ENCODE data around the gene NR0B2.
"Not testable (repeated sequence)": the region's sequence is repeated elsewhere in the genome, so short reads cannot be mapped to it uniquely, and the experiment has no call there.

The NR0B2 gene

DNA sequence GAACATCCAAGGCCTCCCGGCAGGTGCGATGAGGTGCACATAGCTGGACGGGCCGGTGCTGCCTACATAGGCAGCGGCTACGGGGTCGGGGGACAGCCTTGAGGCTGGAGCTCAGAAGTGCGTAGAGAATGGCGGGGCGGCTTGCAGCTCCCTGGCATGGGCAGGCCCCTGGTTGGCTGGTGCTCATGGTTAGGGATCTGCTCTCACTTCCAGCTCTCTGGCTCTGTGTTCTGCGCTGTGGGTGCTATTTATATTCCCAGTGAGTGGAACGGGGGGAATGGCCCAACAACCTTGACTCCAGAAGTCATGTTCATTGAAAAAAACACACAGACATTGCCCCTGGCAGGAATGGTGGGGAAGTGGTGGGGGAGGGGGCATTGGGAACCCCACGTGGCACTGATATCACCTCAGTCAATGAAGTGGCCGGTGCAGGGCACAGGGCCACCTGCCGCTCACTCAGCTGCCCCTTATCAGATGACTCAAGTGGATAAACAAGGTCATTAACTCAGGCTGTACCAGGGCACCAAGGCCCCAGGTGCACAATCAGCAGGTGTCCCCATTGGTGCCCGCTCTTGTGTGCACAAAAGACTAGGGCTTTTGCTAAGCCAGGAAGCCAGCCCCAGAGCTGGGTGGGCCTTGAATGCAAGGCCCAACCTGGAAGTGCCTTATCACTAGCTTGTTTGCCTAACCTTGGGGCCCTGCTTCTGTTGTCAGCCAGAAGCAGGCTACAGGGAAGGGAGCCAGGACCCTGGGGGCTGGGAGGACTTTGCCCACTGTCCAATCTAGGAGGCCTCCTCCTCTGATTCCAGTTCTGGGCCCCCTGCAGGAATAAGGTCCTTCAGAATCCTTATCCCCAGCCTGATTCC, at the start of gene NR0B2:
NR0B2 (minus strand) TSS at position 222 of the 866 bp plus-strand sequence; CDS start at position 187, 35 bp downstream.
- no peak for DNase-seq

GRCh38 chr1:26961826-26962225, 48.1 kb upstream of the NR0B2 start:
- no peak for DNase-seq

DNA sequence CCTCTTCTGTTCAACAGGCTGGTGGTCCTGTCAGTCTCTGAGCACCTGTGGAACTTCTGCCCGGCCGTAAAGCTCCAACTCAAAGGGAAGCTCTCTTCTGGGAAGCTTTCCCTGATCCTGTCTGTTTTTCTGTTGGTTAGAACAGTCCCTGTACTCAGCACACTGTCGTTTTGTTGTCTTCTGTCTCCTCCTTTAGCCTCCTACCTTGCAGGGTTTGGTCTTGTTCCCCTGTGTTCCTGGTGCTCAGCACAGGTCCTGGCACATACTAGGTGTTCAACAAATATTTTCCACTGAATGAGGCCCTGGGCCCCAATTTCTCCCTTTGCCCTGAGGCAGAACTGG, 46.8 kb upstream of the NR0B2 start:
- DNase-seq, result no peak

- peak; percentile 47 to 50 for DNase-seq
These were observed 46.2 kb upstream of the NR0B2 start, which contains the start of gene KDF1 for GRCh38 chr1:26959722-26960624. Gene KDF1 (minus strand): TSS chr1:26960468. CDS start chr1:26952380, 8,088 bp downstream.

DNA sequence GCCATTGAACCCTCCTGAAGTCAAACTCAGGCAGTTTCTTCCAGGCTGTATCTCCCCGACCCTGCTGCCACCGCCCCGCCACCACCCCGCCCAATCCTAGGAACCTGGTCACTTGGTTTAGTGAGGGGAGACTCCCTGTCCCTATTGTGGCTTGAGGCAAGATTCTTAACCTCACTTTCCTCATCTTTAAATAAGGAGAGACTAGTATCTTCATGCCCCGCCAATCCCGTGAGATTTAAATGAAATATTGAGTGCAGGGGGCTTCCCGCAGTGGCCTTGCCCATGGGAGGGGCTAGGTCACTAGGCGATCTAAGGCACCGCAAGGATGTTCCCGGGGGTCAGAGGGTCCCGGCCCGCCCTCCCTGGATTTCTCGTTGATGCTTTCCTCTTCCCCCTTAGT, 45.5 kb upstream of the NR0B2 start:
- DNase-seq, result no peak

GRCh38 chr1:26957306-26957705, 43.5 kb upstream of the NR0B2 start:
- no peak for DNase-seq

DNA sequence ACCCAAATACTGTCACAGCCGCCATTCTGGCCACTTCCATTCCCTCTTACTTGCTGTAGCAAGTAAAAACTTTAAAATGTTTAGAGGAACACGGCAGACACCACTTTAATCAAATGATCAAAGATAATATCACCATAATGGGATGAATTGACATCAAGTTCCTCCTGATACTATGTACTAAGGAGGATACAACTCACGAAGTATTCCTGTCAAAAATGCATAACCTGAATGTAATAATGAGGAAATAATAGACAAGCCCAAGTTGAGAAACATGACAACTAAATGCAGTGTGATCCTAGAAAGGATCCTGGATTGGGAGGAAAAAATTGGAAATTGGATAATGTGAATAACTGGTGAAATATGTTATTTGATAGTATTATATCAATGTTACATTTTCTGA, 42.5 kb upstream of the NR0B2 start:
- DNase-seq, result no peak

GRCh38 chr1:26953374-26953773, 39.6 kb upstream of the NR0B2 start:
- no peak for DNase-seq

- DNase-seq, result no peak
These were observed 38.2 kb upstream of the NR0B2 start for GRCh38 chr1:26951821-26952497.

- DNase-seq, result no peak
These were observed 37.4 kb upstream of the NR0B2 start for GRCh38 chr1:26951216-26951615.

DNA sequence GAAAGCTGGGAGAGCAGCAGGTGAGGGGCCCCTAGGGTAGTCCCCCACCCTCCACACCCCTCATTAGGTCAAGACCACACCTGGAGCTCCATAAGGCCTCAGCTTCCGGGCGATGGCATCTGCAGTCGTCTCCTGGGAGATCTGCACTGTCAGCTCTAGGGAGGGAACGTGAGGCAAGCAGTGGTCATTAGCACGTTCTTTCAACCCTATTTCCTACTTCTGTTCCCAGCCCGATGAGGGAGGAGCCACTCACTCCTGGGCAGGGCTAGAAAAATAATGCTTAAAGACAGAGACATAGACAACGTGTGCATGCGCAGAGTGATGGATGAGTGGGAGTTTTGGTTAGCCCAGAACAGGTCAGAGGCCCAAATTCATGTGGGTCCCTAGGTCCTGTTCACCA, 36.8 kb upstream of the NR0B2 start:
- DNase-seq, result no peak

- DNase-seq, result no peak
These were observed 36.1 kb upstream of the NR0B2 start for GRCh38 chr1:26949926-26950319.

DNA sequence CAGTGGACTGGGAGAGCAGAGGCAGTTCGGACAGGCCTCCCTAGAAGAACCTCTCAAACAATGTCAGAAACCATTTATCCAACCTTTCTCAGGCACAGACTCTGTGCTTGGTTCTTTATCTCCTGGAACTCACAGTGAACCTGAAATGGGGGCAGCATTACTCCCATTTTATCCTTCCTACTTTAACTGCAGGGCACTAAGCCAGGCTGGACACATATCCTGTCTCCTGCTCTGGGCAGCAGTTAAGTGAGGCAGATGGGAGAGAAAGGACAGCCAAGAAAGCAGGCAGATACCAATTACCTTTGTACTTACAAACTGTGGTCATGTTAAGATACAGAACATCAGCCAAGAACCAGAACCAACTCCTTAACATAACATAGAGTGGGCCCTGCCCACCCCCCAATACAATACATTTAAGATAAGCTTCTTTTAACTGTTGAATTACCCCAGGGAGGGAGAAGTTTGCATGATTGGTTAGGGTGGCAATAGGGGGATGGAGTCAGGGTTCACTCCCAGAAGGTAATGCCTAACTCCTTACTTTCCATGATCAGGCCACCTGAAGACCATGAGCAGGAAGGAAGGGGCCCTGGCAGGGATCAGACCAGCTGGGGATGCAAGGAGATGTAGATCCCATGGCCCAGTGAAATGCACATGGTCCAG, 35.6 kb upstream of the NR0B2 start:
- no peak for DNase-seq

DNA sequence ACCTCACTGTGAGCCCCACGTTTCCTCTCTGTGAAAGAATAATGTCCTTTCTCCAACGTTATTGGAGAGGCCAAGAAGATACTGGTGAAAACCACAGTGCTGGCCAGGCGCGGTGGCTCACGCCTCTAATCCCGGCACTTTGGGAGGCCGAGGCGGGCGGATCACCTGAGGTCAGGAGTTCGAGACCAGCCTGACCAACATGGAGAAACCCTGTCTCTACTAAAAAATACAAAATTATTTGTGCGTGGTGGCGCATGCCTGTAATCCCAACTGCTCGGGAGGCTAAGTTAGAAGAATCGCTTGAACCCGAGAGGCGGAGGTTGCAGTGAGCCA, 34.9 kb upstream of the NR0B2 start:
- DNase-seq, result not testable (repeated sequence)

DNA sequence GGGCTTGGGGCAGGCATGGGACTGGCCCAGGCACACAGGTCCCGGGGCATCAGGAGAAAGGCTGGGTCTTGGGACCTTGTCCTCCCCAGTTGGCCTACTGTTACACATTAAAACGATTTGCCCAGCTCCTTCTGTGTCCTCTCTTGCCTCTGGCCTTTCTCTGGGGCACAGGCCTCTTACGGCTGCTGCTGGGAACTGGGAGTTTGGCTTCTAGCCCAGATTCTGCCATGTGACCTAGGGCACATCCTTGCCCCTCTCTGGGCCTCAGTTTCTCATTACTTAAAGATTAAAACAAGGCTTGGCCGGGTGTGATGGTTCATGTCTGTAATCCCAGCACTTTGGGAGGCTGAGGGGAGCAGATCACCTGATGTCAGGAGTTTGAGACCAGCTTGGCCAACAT, 32.5 kb upstream of the NR0B2 start:
- no peak for DNase-seq

DNA sequence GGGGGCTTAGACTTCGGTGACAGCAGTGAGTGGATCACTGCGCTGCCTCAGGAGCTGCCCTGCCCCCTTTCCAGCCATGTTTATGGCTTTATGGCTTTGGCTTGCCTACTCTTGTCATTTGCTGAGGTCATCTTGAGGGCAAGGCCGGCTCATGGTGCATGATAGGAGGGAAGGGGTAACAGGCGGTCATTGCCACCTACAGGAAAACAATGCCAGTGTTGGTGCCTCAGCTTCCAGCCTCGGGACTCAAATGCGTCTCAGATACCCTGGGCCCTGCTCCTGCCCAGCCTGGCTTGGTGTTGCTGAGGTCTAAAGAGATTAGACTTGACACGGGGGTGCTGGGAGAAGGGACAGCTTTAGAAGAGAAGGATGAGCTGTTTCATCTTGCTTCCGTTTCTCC, 32.0 kb upstream of the NR0B2 start:
- no peak for DNase-seq

DNA sequence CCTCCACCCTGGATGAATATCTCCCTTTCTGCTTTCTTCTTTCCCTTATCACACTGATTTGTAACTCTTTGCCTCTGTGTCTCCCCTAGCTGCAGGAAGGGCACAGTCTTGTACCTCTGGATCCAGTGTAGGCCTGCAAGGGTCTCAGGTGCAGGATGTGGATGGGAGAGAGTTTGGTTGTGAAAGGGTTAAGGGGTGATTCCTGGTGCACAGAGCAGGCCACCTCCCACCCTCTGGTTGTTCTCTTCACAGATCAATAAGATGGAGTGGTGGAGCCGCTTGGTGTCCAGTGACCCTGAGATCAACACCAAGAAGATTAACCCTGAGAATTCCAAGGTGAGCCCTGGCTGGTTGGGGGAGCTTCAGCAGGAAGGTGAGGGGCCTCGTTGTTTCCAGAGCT, 31.4 kb upstream of the NR0B2 start:
- DNase-seq, result no peak

DNA sequence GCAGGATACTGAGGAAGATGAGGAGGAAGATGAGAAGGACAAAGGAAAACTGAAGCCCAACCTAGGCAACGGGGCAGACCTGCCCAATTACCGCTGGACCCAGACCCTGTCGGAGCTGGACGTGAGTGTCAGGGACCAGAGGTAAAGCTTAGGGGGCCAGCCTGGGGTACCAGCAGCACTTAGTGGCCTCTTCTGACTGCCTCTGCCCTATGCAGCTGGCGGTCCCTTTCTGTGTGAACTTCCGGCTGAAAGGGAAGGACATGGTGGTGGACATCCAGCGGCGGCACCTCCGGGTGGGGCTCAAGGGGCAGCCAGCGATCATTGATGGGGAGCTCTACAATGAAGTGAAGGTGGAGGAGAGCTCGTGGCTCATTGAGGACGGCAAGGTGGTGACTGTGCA, 28.9 kb upstream of the NR0B2 start:
- no peak for DNase-seq

DNA sequence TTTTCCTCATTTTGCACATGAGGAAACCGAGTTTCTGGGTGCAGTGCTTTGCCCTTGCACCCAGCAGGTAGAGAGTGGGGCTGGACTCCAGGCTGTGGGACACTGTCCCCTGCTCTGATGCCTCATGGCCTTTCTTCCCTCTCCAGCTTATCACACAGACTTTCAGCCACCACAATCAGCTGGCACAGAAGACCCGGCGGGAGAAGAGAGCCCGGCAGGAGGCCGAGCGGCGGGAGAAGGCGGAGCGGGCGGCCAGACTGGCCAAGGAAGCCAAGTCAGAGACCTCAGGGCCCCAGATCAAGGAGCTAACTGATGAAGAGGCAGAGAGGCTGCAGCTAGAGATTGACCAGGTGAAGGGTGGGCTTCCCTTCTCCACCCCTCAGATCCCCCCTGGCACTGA, 27.5 kb upstream of the NR0B2 start:
- no peak for DNase-seq

- DNase-seq, result no peak
These were observed 24.9 kb upstream of the NR0B2 start for GRCh38 chr1:26938659-26939025.

DNA sequence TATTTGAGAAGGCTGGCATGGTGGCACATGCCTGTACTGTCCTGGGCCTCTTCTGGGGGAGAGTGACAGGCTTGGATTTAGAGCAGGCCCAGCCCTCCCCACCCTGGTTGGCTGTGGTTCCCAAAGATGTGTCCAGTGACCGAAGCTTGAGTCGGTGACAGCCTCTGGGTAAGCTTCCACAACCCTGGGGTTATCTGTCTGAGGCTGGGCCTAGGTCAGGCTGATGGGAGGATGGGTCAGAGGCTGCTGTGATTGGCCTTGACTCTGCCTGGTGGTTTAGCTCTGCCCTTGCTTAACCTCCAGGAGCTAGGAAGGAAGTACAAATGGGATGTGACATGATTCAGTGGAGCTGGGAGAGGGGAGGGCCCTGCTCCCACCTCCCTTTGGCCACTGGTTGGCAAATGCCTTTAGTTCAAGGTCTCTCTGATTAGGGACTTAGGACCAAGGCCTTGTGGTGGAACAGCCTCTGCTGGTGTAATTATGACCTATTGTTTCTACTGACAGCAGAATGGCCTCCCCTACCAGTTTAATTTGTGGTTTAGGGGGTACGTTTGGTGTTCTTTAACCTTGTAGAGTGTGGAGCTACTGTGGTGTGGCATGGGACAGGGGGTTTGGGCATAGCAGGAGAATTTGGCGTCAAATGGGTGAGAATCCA, 24.4 kb upstream of the NR0B2 start:
- DNase-seq, result no peak

DNA sequence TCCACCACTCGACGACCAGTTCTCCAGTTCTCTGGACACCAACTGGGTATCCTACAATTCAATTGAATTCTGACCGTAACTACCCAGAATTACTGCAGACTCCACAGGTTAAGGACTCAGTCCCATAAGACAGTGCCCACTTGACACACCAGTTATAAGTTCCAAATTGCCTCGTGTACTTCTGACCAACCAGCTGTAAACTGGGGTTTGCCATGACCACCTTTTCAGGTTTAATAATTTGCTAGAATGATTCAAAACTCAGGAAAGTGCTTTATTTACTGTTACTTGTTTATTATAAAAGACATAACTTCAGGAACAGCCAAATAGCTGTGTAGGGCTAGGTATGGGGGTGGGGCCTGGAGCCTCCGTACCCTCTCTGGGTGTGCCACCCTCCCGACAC, 23.0 kb upstream of the NR0B2 start:
- no peak for DNase-seq

- no peak for DNase-seq
These were observed 18.8 kb upstream of the NR0B2 start for GRCh38 chr1:26932531-26932930.
